ENCODE data around the gene TAGAP. TPM values are rescaled to one million over a fixed set of nuclear protein-coding genes. Genes with fewer than 3 reads are reported as not detected.

Gene TAGAP
- total and polyA plus RNA-seq, 9 of the 15 experiments (the other 6 are each of a cell fraction or from before 2014, with no cell fraction given): 0.07 TPM; not detected in 8

DNA sequence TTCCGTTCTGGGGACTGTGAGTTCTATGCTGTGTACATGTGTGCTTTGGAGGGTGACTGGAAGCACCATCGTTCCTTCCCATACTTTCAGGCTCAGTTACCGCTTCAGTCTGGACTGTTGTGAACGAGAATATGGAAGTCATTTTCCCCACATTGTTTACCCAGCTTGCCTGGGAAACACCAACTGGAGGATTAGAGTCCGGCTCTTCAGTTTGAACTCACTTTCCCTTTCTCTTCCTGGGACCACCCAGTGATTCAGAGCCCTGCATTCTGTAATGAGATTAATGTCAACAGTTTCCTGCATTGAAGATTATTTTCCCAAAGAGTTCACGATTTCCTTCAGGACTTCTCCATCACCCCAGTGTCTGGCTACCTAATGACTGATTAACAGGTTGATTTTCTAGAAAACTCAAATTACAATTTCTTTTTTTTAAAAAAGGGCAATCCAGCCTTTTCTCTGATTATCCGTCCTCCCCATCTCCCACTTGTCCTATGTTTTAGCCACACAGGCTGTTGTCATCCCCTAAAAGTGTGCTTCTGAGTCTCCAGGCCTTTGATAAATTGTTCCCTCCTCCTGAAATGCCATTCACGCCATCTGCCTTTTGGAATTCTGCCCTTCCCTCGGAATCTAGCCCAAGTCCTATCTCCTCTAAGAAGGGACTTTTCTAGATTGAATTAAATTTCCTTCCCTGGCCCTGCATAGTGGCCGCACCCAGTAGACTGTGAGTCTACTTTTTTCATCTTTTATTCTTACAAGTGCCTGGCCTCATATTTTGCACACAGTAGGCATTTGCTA is 3.3 kb upstream of the TAGAP start:
- CTCF ChIA-PET (ENCODE audit: low intra/inter-chr PET ratio): no interaction called here
- Histone ChIP-seq H3K4me2 (ENCODE audit: insufficient read depth, low read length) (no peak overlapping the region), H4K20me1 (replicated peaks; ENCODE audit: control insufficient read depth, insufficient read depth, low read length) (no peaks in the 10 kb centered on the region), H3K9me3 (replicated peaks; ENCODE audit: control insufficient read depth, insufficient read depth, low read depth, low read length) (no peaks in the 10 kb centered on the region), H3K27ac (ENCODE audit: extremely low read depth, low read depth, low read length) (no peak overlapping the region), H3K27me3 (ENCODE audit: control insufficient read depth in 2 of 2, insufficient read depth in 2 of 2, low read length in 2 of 2) (peaks cover 51 to 73% of the 10 kb centered on the region in 2 experiments), H3K36me3 (ENCODE audit: control insufficient read depth, insufficient read depth, low read length) (no peaks in the 10 kb centered on the region), H3K9ac (ENCODE audit: insufficient read depth in 1 of 2, low read depth in 2 of 2, low read length in 2 of 2) (no peak overlapping the region), H3K4me3 (no peak overlapping the region), H2AFZ (ENCODE audit: low read depth, low read length) (no peak overlapping the region), H3K9me1 (ENCODE audit: control insufficient read depth, insufficient read depth, low read length) (no peaks in the 10 kb centered on the region), H3K79me2 (ENCODE audit: control insufficient read depth, insufficient read depth, low read length) (no peaks in the 10 kb centered on the region), H3K4me1 (replicated peaks in 1 of 2; ENCODE audit: control insufficient read depth in 2 of 2, insufficient read depth in 2 of 2, low read length in 2 of 2) (no peaks in the 10 kb centered on the region; a peak in 1 of 5 replicates)
- 2% methylated on average over 10 of the region's 10 CpGs for WGBS (ENCODE audit: insufficient coverage, low coverage, missing lambda C conversion rate)
- in situ Hi-C loops (cut with MboI): no loop called here
- no peak for TF ChIP-seq ZNF174 (CRISPR knock-in tag; IDR thresholded peaks at IDR 0.05)
- TF ChIP-seq TAF15 (IDR thresholded peaks at IDR 0.05; ENCODE audit: low read depth, low read length): no peak
- TF ChIP-seq CBFA2T3 (IDR thresholded peaks at IDR 0.05): no peak
- no peak for TF ChIP-seq PCBP1 (IDR thresholded peaks at IDR 0.05; ENCODE audit: low read depth, low read length, poor library complexity, severe bottlenecking)
- TF ChIP-seq SAFB (IDR thresholded peaks at IDR 0.05; ENCODE audit: borderline replicate concordance, low read depth, low read length): no peak
- TF ChIP-seq HDGF (IDR thresholded peaks at IDR 0.05): no peak
- TF ChIP-seq, protein P1, sequence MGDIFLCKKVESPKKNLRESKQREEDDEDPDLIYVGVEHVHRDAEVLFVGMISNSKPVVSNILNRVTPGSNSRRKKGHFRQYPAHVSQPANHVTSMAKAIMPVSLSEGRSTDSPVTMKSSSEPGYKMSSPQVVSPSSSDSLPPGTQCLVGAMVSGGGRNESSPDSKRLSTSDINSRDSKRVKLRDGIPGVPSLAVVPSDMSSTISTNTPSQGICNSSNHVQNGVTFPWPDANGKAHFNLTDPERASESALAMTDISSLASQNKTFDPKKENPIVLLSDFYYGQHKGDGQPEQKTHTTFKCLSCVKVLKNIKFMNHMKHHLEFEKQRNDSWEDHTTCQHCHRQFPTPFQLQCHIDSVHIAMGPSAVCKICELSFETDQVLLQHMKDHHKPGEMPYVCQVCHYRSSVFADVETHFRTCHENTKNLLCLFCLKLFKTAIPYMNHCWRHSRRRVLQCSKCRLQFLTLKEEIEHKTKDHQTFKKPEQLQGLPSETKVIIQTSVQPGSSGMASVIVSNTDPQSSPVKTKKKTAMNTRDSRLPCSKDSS (IDR thresholded peaks at IDR 0.05; ENCODE audit: low read depth, partially characterized antibody): no peak
- no peak for TF ChIP-seq JUND (IDR thresholded peaks at IDR 0.05; ENCODE audit: borderline replicate concordance, low read depth, low read length)
- TF ChIP-seq JUND (tag; IDR thresholded peaks at IDR 0.05; ENCODE audit: borderline replicate concordance, low read depth, low read length): no peak
- FAIRE-seq: no peak
- ATAC-seq: no peak
- BruUV-seq (replicated peaks): no TSS peak
- intact Hi-C loops (cut with micrococcal nuclease): no loop called here
- POLR2A ChIA-PET: interaction anchor here (0.9 to 1.0 kb wide), 2 partner anchors 12 to 35 kb away, joined by 3 to 5 read pairs; no protein-coding TSS in a partner anchor
- no peak for DNase-seq (ENCODE audit: extremely low read depth in 1 of 4, low spot score in 3 of 4)
